NCI-H2196 treated with DMSO at 0.1 percent for 48 hours (cell line): ENCODE data around the gene MARK2.
A peak's percentile ranks its signal among the peaks of the same experiment; 100 is the strongest.

Experiments
- DNase-seq: peaks from one replicate; lab custom pipeline; 2025; ENCODE audit not compliant: unreplicated experiment; lab: John Stamatoyannopoulos, UW

Gene MARK2

GRCh38 chr11:63907808-63908530, 69.1 kb downstream of the MARK2 start:
- no peak for DNase-seq

- no peak for DNase-seq
These were observed 69.9 kb downstream of the MARK2 start for GRCh38 chr11:63908631-63909401.

GRCh38 chr11:63909591-63910506, 70.9 kb downstream of the MARK2 start:
- DNase-seq = no peak

GRCh38 chr11:63910675-63911074, 71.8 kb downstream of the MARK2 start:
- DNase-seq = no peak

GRCh38 chr11:63911440-63911839, 72.5 kb downstream of the MARK2 start:
- no peak for DNase-seq

- DNase-seq = no peak
These were observed 73.0 kb downstream of the MARK2 start for GRCh38 chr11:63911876-63912275.

GRCh38 chr11:63912678-63913077, 73.8 kb downstream of the MARK2 start:
- no peak for DNase-seq

GRCh38 chr11:63913866-63914830, 75.2 kb downstream of the MARK2 start:
- no peak for DNase-seq

- DNase-seq = no peak
These were observed 76.2 kb downstream of the MARK2 start for GRCh38 chr11:63914896-63915691.

- peak; percentile 24 for DNase-seq
These were observed 77.3 kb downstream of the MARK2 start for GRCh38 chr11:63915961-63916836.

GRCh38 chr11:63916837-63917691, 78.2 kb downstream of the MARK2 start, which contains the start of gene RCOR2:
Gene RCOR2, minus strand, starts transcription at chr11:63917164. Its CDS starts 708 bp downstream, at chr11:63916456.
- DNase-seq = peak; percentile 77

GRCh38 chr11:63917692-63918506, 79.0 kb downstream of the MARK2 start:
- no peak for DNase-seq

- DNase-seq = no peak
These were observed 79.7 kb downstream of the MARK2 start for GRCh38 chr11:63918507-63919191.

- DNase-seq = no peak
These were observed 80.6 kb downstream of the MARK2 start for GRCh38 chr11:63919267-63920125.
